OCI-LY3 (cell line): ENCODE results near the gene ARID1B.

ENCODE experiments used
- H2AFZ ChIP-seq: fragments of 200-600, 300-600 bp; shearing (Covaris generic); 2 replicates; pipeline ENCODE4 v1.6.0; 2014; ENCODE audit warnings: antibody characterized with exemption, low read depth, low read length
- H3K27ac ChIP-seq: fragments of 200-600, 300-600 bp; sonication (generic); 2 replicates; pipeline ENCODE4 v1.5.1; 2014; ENCODE audit warnings: mild to moderate bottlenecking, low read length, moderate library complexity, mixed read lengths
- H3K27me3 ChIP-seq: fragments of 200-600, 300-600 bp; sonication (generic); 2 replicates; pipeline ENCODE4 v1.6.1; 2014; ENCODE audit warnings: low read depth, low read length, mixed read lengths
- H3K36me3 ChIP-seq: fragments of 200-600, 300-600 bp; sonication (generic); replicated peaks from 2 replicates; pipeline ENCODE3; 2014; ENCODE audit warnings: low read depth, low read length, mixed read lengths
- H3K4me1 ChIP-seq: fragments of 300-600, 200-600 bp; sonication (generic); 2 replicates; pipeline ENCODE4 v1.6.1; 2014; ENCODE audit warnings: low read length, mixed read lengths
- H3K4me2 ChIP-seq: fragments of 200-600, 300-600 bp; sonication (generic); 2 replicates; pipeline ENCODE4 v1.6.1; 2014; ENCODE audit warnings: low read length, mixed read lengths
- H3K4me3 ChIP-seq: fragments of 300-600, 200-600 bp; sonication (generic); 2 replicates; pipeline ENCODE4 v1.5.1; 2014; ENCODE audit warnings: antibody characterized with exemption, mild to moderate bottlenecking, low read length, moderate library complexity
- H3K79me2 ChIP-seq: fragments of 300-600, 200-600 bp; shearing (Covaris generic); 2 replicates; pipeline ENCODE4 v1.6.1; 2014; ENCODE audit warnings: mild to moderate bottlenecking, low read length, mixed read lengths
- H3K9ac ChIP-seq: fragments of 300-600, 200-600 bp; shearing (Covaris generic); 2 replicates; pipeline ENCODE4 v1.6.0; 2014; ENCODE audit warnings: mild to moderate bottlenecking, low read length, moderate library complexity
- H3K9me3 ChIP-seq: fragments of 200-600, 300-600 bp; shearing (Covaris generic); 2 replicates; pipeline ENCODE4 v1.6.1; 2014; ENCODE audit warnings: low read length, mixed read lengths; ENCODE audit not compliant: insufficient read depth
- H4K20me1 ChIP-seq: fragments of 200-600, 300-600 bp; sonication (generic); 2 replicates; pipeline ENCODE4 v1.6.1; 2016; ENCODE audit warnings: low read length, mixed read lengths; ENCODE audit not compliant: insufficient read depth
- CTCF ChIP-seq: fragments of 200-600, 300-600 bp; sonication (generic); IDR thresholded peaks from 2 replicates; pipeline ENCODE4 v1.5.1; 2014; ENCODE audit warnings: antibody characterized with exemption, low read length, low read depth
- EZH2phosphoT487 ChIP-seq: fragments of 200-600 bp; shearing (Covaris generic); IDR thresholded peaks from 2 replicates; pipeline ENCODE4 v1.6.1; 2018; ENCODE audit warnings: antibody characterized with exemption, mixed run types, low read depth

Gene ARID1B

GRCh38 chr6:156760377-156760776 is 16.8 kb upstream of the ARID1B start:
- Histone ChIP-seq H4K20me1 (no peaks in the 10 kb centered on the region), H3K4me1 (peaks cover under 1% of the 10 kb centered on the region; the same call in 1 of the 2 replicates), H3K36me3 (no peaks in the 10 kb centered on the region), H3K4me3 (no peak overlapping the region), H3K27ac (no peak overlapping the region), H3K4me2 (no peak overlapping the region), H3K9me3 (no peaks in the 10 kb centered on the region), H2AFZ (no peak overlapping the region), H3K27me3 (no peaks in the 10 kb centered on the region), H3K79me2 (no peaks in the 10 kb centered on the region), H3K9ac (no peak overlapping the region)
- TF ChIP-seq EZH2phosphoT487, result no peak
- no peak for TF ChIP-seq CTCF

DNA sequence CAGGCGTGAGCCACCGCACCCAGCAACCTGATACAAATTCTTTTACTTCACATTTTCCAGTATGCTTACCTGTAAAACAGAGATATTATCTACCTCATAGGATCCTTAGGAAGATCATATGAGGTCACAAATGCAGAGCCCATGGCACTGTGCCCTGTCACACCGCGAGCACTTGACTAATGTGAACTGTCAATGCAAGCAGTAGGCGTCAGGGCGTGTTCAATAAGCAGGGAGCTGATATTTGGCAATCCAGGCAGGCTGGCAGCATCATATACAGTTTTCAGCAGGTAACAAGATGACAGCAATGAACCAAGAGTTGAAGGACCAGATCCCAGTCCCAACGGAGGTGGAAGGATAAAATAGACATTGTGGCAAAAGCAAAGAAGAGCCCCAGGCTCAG is 14.6 kb upstream of the ARID1B start:
- H3K9ac ChIP-seq, result no peak overlapping the region
- no peaks in the 10 kb centered on the region for H3K36me3 ChIP-seq
- H4K20me1 ChIP-seq, result no peaks in the 10 kb centered on the region
- H3K9me3 ChIP-seq, result no peaks in the 10 kb centered on the region
- H3K4me3 ChIP-seq, result no peak overlapping the region
- no peak for TF ChIP-seq CTCF
- no peak for TF ChIP-seq EZH2phosphoT487
- no peaks in the 10 kb centered on the region for H3K27me3 ChIP-seq
- no peak overlapping the region for H3K27ac ChIP-seq
- peaks cover under 1% of the 10 kb centered on the region; the same call in 1 of the 2 replicates for H3K4me1 ChIP-seq
- no peaks in the 10 kb centered on the region for H3K79me2 ChIP-seq
- no peak overlapping the region for H2AFZ ChIP-seq
- H3K4me2 ChIP-seq, result no peak overlapping the region

DNA sequence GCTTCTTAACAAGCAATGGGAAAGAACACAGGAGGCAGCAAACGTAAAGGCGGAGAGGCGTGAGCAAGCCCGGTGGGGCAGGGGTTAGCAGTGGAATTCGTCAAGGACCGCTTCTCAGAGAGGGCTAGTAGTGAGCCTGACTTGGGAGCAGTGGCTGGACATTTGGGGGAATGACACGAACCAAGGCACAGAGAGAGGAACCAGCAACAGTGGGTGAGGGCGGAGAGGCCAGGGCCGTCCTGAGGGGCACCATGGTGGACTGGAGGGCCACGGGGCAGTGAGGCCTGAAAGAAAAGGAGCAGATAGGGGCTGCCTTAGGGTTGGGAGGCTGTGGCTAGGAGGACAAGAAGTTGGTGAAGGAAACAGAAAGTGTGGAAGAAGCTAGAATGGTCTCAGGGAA is 12.1 kb upstream of the ARID1B start:
- Histone ChIP-seq H3K36me3 (no peaks in the 10 kb centered on the region), H4K20me1 (no peaks in the 10 kb centered on the region), H3K9ac (no peak overlapping the region), H3K27ac (no peak overlapping the region), H3K4me2 (no peak overlapping the region), H2AFZ (no peak overlapping the region), H3K4me1 (peaks cover 10% of the 10 kb centered on the region), H3K4me3 (no peak overlapping the region), H3K79me2 (no peaks in the 10 kb centered on the region), H3K27me3 (no peaks in the 10 kb centered on the region), H3K9me3 (no peaks in the 10 kb centered on the region)
- no peak for TF ChIP-seq CTCF
- TF ChIP-seq EZH2phosphoT487, result no peak

DNA sequence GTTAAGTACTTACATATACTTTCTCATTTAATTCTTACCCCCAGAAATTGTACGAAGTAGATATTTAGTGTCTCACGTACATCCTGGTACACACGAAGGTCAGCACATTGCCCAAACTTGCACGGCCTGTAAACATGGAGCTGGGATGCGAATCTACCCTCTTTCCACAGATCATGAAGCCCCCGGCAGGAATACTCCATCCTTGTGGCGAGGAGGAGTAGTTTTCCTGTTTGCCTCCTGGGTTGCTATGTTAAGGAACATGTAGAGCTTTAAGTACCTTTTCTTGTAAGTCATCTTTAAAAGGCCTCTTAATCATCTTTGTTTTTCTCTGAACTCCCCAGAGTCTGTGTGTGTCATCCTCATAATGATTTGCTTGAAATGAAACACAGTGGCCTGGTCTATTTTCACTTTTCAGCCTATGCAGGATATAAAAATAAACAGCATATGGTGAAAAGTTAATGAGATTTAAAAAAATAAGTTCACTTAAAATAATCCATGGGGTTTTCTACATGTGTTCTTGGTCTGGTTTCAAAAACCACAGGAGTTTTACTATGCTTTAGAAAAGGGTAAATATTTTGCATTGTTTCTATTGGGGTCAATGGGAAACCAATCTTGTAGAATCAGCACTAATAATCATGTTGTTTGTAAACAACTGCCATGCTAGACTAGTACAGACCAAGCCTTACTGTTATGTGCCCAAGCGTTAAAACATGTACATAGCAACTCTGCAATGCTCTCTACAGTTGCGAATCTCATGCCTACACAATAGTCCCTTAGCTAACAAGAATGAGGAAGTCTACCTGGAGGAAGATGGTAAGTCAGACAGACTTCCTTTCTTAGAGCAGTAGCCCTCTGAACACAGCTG is 9.3 kb upstream of the ARID1B start:
- Histone ChIP-seq H4K20me1 (no peaks in the 10 kb centered on the region), H3K4me3 (no peak overlapping the region), H2AFZ (no peak overlapping the region), H3K79me2 (no peaks in the 10 kb centered on the region), H3K4me1 (peaks cover 10% of the 10 kb centered on the region), H3K4me2 (no peak overlapping the region), H3K9me3 (no peaks in the 10 kb centered on the region), H3K27me3 (no peaks in the 10 kb centered on the region), H3K9ac (no peak overlapping the region), H3K27ac (no peak overlapping the region), H3K36me3 (no peaks in the 10 kb centered on the region)
- no peak for TF ChIP-seq EZH2phosphoT487
- no peak for TF ChIP-seq CTCF
